GM18867 (cell line): ENCODE results near the gene PDZD4.

ENCODE experiments used
- ATAC-seq: cut with Tn5 transposase; IDR thresholded peaks from one replicate; pipeline ENCODE4 v1.9.1; 2021; ENCODE audit warnings: mild to moderate bottlenecking, moderate library complexity; ENCODE audit not compliant: unreplicated experiment

PDZD4 gene

GRCh38 chrX:153789654-153790053, 40.7 kb downstream of the PDZD4 start:
- no peak for ATAC-seq

DNA sequence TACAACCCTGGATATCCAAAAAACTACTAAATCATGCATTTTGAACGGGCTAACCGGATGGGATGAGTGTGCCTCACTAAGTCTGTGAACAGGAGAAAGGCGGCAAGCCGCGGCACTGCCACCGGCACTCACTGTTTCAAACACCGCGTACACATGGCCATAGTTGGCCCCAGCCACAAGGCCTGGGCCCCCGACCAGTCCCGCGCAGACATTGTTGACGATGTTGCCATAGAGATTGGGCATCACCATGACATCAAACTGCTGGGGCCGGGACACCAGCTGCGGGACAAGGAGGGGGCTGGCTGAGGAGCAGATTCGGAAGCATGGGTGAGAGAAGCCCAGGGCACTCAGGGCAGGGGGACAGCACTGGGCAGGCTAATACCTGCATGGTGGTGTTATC, 43.7 kb downstream of the PDZD4 start:
- ATAC-seq: no peak

GRCh38 chrX:153784325-153784967, 45.9 kb downstream of the PDZD4 start:
- no peak for ATAC-seq

GRCh38 chrX:153783378-153784013, 46.8 kb downstream of the PDZD4 start:
- no peak for ATAC-seq

DNA sequence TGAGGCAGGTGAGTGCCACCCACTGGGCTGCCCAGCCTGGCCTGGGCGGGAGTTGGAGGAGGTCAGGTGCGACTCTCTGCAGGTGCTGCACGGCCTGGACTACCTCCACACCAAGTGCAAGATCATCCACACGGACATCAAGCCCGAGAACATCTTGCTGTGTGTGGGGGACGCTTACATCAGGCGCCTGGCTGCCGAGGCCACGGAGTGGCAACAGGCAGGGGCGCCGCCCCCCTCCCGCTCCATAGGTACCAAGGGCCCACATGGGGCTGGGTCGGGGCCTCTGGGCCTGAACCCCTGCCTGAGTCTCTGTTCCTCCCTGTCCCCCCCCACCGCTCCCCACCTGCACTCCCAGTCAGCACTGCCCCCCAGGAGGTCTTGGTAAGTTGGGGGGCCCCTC, 47.5 kb downstream of the PDZD4 start:
- no peak for ATAC-seq

GRCh38 chrX:153782313-153782712, 48.0 kb downstream of the PDZD4 start:
- no peak for ATAC-seq

- no peak for ATAC-seq
Observed at GRCh38 chrX:153781428-153782047, 48.8 kb downstream of the PDZD4 start.

DNA sequence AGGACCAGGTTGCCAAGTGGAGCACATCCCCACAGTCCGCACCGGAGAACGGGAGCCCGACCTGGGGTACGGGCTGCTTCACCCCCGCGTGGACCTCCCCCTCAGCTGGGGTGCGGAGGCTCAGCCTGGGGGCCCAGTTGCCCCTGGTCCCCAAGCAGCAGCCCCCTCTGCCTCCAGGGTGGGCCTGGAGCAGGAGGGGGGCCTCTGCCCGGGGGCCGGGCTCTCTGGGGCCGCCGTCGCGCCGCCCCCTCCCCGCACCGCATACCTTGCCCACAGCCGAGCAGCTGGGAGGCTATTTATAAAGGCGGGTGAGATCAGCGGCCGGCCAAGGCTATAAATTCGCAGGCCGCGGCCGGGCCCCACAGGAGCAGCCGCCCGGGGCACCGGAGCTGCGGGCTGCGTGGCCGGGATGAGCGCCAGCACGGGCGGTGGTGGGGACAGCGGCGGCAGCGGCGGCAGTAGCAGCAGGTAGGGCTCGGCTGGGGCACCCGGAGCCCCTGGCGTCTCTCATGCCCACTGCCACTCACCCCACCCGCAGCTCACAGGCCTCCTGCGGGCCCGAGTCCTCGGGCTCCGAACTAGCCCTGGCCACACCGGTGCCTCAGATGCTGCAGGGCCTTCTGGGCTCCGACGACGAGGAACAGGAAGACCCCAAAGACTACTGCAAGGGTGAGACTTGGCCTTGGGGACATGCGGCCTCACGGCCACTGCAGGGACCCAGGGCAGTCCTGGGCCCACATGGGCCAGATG, 49.5 kb downstream of the PDZD4 start, which contains the start of gene SRPK3:
TSS of gene SRPK3 (plus strand) at position 364 of the 750 bp plus-strand sequence. CDS start at position 410, 46 bp downstream.
- ATAC-seq: no peak

GRCh38 chrX:153779891-153780677, 50.3 kb downstream of the PDZD4 start:
- ATAC-seq: no peak

GRCh38 chrX:153778684-153779101, 51.7 kb downstream of the PDZD4 start:
- no peak for ATAC-seq

GRCh38 chrX:153778181-153778580, 52.2 kb downstream of the PDZD4 start:
- ATAC-seq: no peak

GRCh38 chrX:153777261-153778090, 52.9 kb downstream of the PDZD4 start:
- ATAC-seq: no peak

DNA sequence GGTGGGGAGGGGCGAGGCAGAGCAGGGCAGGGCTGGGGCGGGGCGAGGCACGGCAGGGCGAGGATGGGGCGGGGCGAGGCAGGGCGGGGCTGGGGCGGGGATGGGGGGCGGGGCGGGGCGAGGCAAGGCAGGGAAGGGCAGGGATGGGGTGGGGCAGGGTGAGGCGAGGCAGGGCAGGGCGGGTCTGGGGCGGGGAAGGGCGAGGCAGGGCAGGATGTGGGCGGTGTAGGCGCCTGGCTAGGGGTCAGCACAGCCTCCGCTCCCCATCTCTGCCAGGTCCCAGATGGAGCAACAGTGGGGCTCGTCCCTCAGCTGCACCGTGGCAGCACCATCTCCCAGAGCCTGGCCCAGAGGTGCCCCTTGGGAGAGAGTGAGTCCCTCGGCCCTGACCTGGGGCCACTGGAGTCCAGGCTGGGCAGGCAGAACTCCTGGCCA, 53.7 kb downstream of the PDZD4 start:
- ATAC-seq: no peak

- no peak for ATAC-seq
Observed at GRCh38 chrX:153776120-153776599, 54.2 kb downstream of the PDZD4 start.

DNA sequence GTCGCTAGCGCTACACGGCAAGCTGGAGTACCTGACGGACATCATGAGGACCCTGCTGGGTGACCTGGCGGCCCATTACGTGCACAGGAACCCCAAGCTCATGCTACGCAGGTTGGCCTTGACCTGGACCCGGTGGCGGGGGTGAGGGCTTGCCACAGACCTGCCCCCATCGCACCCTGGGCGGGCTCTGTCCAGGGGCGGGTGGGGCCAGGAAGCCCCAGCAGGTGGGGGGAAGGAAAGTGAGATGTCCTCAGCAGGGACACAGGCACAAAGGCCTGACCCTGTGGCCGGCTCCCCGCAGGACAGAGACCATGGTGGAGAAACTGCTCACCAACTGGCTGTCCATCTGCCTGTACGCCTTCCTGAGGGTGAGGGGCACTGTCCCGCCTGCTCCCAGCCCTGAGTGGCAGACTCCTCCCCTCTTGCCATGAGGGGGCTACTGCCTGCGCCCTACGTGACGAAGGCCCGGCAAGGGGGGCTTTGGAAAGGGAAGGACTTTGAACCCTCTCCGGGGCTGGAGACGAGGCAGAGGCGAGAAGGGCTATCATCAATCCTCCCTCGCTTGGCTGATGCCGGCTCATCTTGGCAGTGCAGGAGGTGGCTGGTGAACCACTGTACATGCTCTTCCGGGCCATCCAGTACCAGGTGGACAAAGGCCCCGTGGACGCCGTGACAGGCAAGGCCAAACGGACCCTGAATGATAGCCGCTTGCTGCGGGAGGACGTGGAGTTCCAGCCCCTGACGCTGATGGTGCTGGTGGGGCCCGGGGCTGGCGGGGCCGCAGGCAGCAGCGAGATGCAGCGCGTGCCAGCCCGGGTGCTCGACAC, 54.8 kb downstream of the PDZD4 start:
- no peak for ATAC-seq

DNA sequence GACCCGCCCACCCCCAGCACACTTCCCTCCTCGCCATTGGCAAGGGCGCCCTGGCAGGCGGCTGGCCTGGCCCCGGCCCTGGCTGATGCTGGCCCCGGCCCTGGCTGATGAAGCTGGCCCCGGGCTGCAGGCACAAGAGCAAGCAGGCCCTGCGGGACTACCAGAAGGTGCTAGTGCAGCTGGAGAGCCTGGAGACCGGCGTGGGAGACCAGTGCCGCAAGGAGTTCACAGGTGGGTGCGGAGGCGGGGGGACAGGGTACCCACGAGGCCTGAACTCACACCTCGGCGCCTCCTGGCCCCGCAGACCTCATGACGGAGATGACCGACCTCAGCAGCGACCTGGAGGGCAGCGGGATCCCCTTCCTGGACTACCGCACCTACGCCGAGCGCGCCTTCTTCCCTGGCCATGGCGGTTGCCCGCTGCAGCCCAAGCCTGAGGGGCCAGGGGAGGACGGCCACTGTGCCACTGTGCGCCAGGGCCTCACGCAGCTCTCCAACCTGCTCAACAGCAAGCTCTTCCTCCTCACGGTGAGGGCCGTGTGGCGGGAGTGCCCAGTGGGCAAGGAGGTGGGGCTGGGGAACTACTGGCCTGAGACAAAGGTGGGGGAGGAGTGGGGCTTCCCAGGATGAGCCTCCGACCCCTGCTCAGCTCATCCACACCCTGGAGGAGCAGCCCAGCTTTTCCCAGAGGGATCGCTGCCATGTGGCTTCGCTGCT, 55.6 kb downstream of the PDZD4 start:
- no peak for ATAC-seq

DNA sequence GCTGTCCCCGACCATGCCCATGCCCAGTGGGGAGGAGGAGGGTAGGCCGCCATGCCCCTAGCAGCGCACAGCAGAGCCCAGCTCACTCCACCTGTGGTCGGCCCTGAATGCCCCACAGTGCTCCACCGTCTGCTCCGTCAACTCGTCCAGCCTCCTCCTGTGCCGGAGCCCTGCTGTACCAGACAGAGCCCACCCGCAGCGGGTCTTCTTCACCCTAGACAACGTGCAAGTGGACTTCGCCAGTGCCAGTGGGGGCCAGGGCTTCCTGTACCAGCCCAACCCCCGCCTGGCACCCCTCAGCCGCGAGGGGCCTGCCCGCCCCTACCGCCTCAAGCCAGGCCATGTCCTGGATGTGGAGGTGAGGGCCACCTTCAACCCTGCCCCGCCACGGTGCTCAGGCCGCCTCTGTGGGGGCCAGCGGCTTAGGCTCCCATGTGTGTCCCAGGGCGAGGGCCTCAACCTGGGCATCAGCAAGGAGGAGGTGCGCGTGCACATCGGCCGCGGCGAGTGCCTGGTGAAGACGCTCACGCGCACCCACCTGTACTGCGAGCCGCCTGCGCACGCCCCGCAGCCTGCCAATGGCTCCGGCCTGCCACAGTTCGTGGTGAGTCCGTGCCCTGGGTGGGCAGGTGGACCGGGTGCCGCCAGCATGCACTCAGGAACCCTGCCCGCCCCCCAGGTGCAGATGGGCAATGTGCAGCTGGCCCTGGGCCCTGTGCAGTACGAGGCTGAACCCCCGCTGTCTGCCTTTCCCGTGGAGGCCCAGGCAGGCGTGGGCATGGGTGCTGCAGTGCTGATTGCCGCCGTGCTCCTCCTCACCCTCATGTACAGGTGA, 56.4 kb downstream of the PDZD4 start:
- no peak for ATAC-seq
